Measurements from ENCODE around the gene THRSP.

- TF ChIP-seq CTCF (IDR thresholded peaks at IDR 0.05): no peak
- peak in 2 of 3 donors; percentile 73 to 89 for TF ChIP-seq POLR2AphosphoS5 (IDR thresholded peaks at IDR 0.05)
- no peak for TF ChIP-seq EP300 (IDR thresholded peaks at IDR 0.05)
- TF ChIP-seq POLR2A (IDR thresholded peaks at IDR 0.05): peak in 1 of 4 donors; percentile 13
Measured at GRCh38 chr11:78022397-78023396, 41.0 kb upstream of the THRSP start, which contains the start of gene KCTD14.

Data from stomach (tissue), 4 donors.